B cell (primary cell): ENCODE results near the gene AMBRA1. TPM values are rescaled to one million over a fixed set of nuclear protein-coding genes. Genes with fewer than 3 reads are reported as not detected.
"Not testable (repeated sequence)": the region's sequence is repeated elsewhere in the genome, so short reads cannot be mapped to it uniquely, and the experiment has no call there.

Experiments
- ATAC-seq: fragments of 200-7000 bp; cut with Tn5 transposase; one replicate; pipeline ENCODE4 v1.10.0; 2021; ENCODE audit warnings: low read depth, mild to moderate bottlenecking, moderate number of reproducible peaks, moderate library complexity
- CTCF ChIA-PET: fragments of 350-600 bp; sonication (Branson Sonifier 250); formaldehyde crosslinking; loops from one replicate; lab custom pipeline; 2021; ENCODE audit warnings: antibody characterized with exemption, inconsistent platforms; lab: Charles Lee
- POLR2A ChIA-PET: fragments of 350-600 bp; sonication (Branson Sonifier 250); formaldehyde crosslinking; loops from one replicate; lab custom pipeline; 2021; ENCODE audit warnings: antibody characterized with exemption; lab: Charles Lee
- DNase-seq: peaks from one replicate; pipeline ENCODE4 v3.0.0; 2013
- H2AFZ ChIP-seq: 2 replicates; pipeline ENCODE4 v1.6.1; 2012; ENCODE audit warnings: mild to moderate bottlenecking, low read depth, low read length; ENCODE audit not compliant: insufficient read depth, poor library complexity, severe bottlenecking
- H3K27ac ChIP-seq, 2 donors: 1 replicate in 1 of 2; 2 replicates in 1 of 2; pipeline ENCODE4 v1.5.1; 2012 to 2013; ENCODE audit warnings: low read length in 2 of 2, mild to moderate bottlenecking in 2 of 2, moderate library complexity in 1 of 2
- H3K27me3 ChIP-seq, 4 experiments: fragments of 200-600 bp in 1 of 4; sonication (generic) in 1 of 4; replicated peaks in 1 of 4; 1 replicate in 2 of 4; 2 replicates in 2 of 4; pipeline versions ENCODE4 v1.6.1 to v1.7.0; 2013 to 2016; ENCODE audit warnings: low read length in 3 of 4, mild to moderate bottlenecking in 2 of 4, mixed read lengths in 1 of 4, moderate library complexity in 1 of 4; ENCODE audit not compliant: insufficient read depth in 4 of 4, control insufficient read depth in 3 of 4; ENCODE audit errors: control extremely low read depth in 1 of 4
- H3K36me3 ChIP-seq, 2 experiments: replicated peaks in 1 of 2; 1 replicate in 1 of 2; 2 replicates in 1 of 2; pipeline versions ENCODE4 v1.6.1 to v1.7.1; 2013; ENCODE audit warnings: low read length in 1 of 2; ENCODE audit not compliant: insufficient read depth in 2 of 2, control insufficient read depth in 1 of 2; ENCODE audit errors: control extremely low read depth in 1 of 2, extremely low read depth in 1 of 2
- H3K4me1 ChIP-seq, 2 donors: fragments of 200-600 bp in 1 of 2; sonication (generic) in 1 of 2; 1 replicate in 1 of 2; 2 replicates in 1 of 2; pipeline versions ENCODE4 v1.5.1 to v1.6.1; 2013 to 2017; ENCODE audit warnings: low read length in 2 of 2; ENCODE audit not compliant: control insufficient read depth in 2 of 2, insufficient read depth in 2 of 2
- H3K4me2 ChIP-seq: replicated peaks from 2 replicates; pipeline ENCODE3; 2012; ENCODE audit warnings: mild to moderate bottlenecking, low read depth, low read length; ENCODE audit not compliant: poor library complexity, severe bottlenecking
- H3K4me3 ChIP-seq, 5 experiments: fragments of 200-600 bp in 1 of 5; sonication (generic) in 1 of 5; 1 replicate in 3 of 5; 2 replicates in 2 of 5; pipeline versions ENCODE4 v1.5.1 to v1.7.0; 2011 to 2016; ENCODE audit warnings: low read length in 4 of 5, mild to moderate bottlenecking in 4 of 5, low read depth in 2 of 5, control low read depth in 1 of 5, moderate library complexity in 1 of 5; ENCODE audit not compliant: insufficient read depth in 1 of 5; ENCODE audit errors: control extremely low read depth in 1 of 5, extremely low read depth in 1 of 5
- H3K79me2 ChIP-seq: fragments of 200-600 bp; sonication (generic); one replicate; pipeline ENCODE4 v1.6.0; 2016; ENCODE audit warnings: low read length; ENCODE audit not compliant: control insufficient read depth, insufficient read depth
- H3K9ac ChIP-seq: fragments of 200-600 bp; sonication (generic); 2 replicates; pipeline ENCODE4 v1.6.1; 2017; ENCODE audit warnings: mild to moderate bottlenecking, low read length, moderate library complexity
- H3K9me3 ChIP-seq, 3 donors: one replicate each; pipeline versions ENCODE4 v1.6.1 to v1.7.1; 2013; ENCODE audit warnings: low read length in 2 of 3; ENCODE audit not compliant: control insufficient read depth in 2 of 3, insufficient read depth in 1 of 3; ENCODE audit errors: control extremely low read depth in 1 of 3
- H4K20me1 ChIP-seq: 2 replicates; pipeline ENCODE4 v1.6.0; 2012; ENCODE audit warnings: mild to moderate bottlenecking, low read length; ENCODE audit not compliant: insufficient read depth, control insufficient read depth, poor library complexity, severe bottlenecking
- H3K27ac Mint-ChIP-seq: one replicate; pipeline ENCODE4 v1.8.0; 2021; ENCODE audit warnings: mixed read lengths
- H3K27me3 Mint-ChIP-seq: one replicate; pipeline ENCODE4 v1.8.0; 2021; ENCODE audit warnings: mixed read lengths
- H3K4me1 Mint-ChIP-seq: one replicate; pipeline ENCODE4 v1.8.0; 2021; ENCODE audit warnings: mixed read lengths
- H3K4me3 Mint-ChIP-seq: one replicate; pipeline ENCODE4 v1.8.0; 2021; ENCODE audit warnings: mixed read lengths
- H3K9me3 Mint-ChIP-seq: one replicate; pipeline ENCODE4 v1.8.0; 2022; ENCODE audit warnings: mixed read lengths; ENCODE audit not compliant: insufficient read depth
- CTCF ChIP-seq: fragments of 200-600 bp; IDR thresholded peaks from one replicate; pipeline ENCODE4 v1.8.0; 2022; ENCODE audit warnings: antibody characterized with exemption, mild to moderate bottlenecking
- EZH2 ChIP-seq: IDR thresholded peaks from 2 replicates; pipeline ENCODE4 v1.6.1; 2012; ENCODE audit warnings: borderline replicate concordance, low read depth, mild to moderate bottlenecking, moderate library complexity, low read length; ENCODE audit not compliant: insufficient read depth, poor library complexity, severe bottlenecking
- WGBS: methylation state at CpG from one replicate; pipeline ENCODE4 v1.1.5; 2013; ENCODE audit warnings: missing lambda C conversion rate; ENCODE audit not compliant: insufficient coverage; 5-methylcytosine and 5-hydroxymethylcytosine counted together
- intact Hi-C: fragments of 100-400 bp; cut with micrococcal nuclease; formaldehyde crosslinking; loops from one replicate; pipeline ENCODE4 v1.10.0; 2022
- polyA plus RNA-seq: library from polyadenylated mRNA; depleted of rRNA; stranded (reverse); fragments of >200 nt; gene quantifications from 2 replicates; pipeline ENCODE4 v1.2.3, GENCODE V29; 2012
- total RNA-seq, 2 donors: library from RNA; stranded (reverse); fragments of 120-200 nt in 1 of 2; gene quantifications; 1 replicate in 1 of 2; 2 replicates in 1 of 2; pipeline versions ENCODE4 v1.2.3 to v1.2.4, GENCODE V29; 2013 to 2022

AMBRA1 gene
- total and polyA plus RNA-seq, 2 donors (not counting 1 experiment from before 2014, with no cell fraction given), result 13.8 to 36.1 TPM

DNA sequence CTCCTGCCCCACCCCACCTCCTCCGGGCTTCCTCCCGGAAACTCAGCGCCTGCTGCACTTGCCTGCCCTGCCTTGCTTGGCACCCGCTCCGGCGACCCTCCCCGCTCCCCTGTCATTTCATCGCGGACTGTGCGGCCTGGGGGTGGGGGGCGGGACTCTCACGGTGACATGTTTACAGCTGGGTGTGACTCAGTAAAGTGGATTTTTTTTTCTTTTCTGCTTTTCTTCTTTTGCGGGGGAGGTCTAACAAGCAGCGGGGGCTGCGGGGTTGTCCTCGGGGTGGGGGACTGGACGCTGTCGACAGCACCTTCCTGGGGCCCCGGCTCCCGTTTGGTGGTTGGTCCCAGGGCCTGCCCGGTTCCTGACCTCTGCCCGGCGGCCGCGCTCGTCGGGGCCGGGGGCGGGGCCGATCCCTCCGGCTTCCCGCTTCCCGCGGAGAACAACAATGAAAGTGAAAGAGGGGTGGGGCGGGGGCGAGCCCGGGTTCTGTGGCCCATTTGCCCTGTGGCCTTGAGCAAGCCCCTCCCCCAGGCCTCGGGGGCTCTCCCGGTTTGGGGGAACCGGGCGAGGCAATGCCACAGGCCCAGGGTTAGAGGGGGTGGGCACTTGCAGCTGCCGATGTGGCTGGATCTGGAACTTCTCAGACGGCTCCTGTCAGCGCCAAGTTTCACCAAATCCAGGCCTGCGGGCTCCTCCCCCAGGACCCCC, 213.3 kb downstream of the AMBRA1 start:
- Histone ChIP-seq H3K27ac (peak overlapping the region in 1 of 2 donors; percentile 43), H3K9me3 (peaks cover 0 to 22% (median 0%) of the 10 kb centered on the region in 3 donors), H3K4me2 (peak overlapping the region; percentile 100), H4K20me1 (no peaks in the 10 kb centered on the region), H3K4me3 (peak overlapping the region; percentile 34 to 84 (median 69)), H3K4me1 (peaks cover 14 to 15% of the 10 kb centered on the region in 2 donors), H3K27me3 (peaks cover 0 to 38% (median 20%) of the 10 kb centered on the region in 4 experiments), H3K36me3 (peaks cover 0 to 12% of the 10 kb centered on the region in 2 experiments), H3K79me2 (no peaks in the 10 kb centered on the region), H2AFZ (peak overlapping the region; percentile 79), H3K9ac (peak overlapping the region; percentile 80)
- H3K9me3 Mint-ChIP-seq, result no peaks in the 10 kb centered on the region
- peaks cover 12% of the 10 kb centered on the region for H3K4me1 Mint-ChIP-seq
- ATAC-seq (peak; percentile 61), DNase-seq (peak; percentile 65)
- POLR2A ChIA-PET, result no interaction called here
- CTCF ChIA-PET, result no interaction called here
- intact Hi-C loops, result loop anchor here (1.0 to 5.0 kb wide), 2 partner anchors 12 to 33 kb away; partner anchors contain the start of gene DGKZ
- TF ChIP-seq CTCF (no peak), EZH2 (no peak)
- H3K27me3 Mint-ChIP-seq, result peaks cover 24% of the 10 kb centered on the region
- 1% methylated on average over 27 of the region's 45 CpGs for WGBS
- H3K27ac Mint-ChIP-seq, result peak overlapping the region; percentile 56
- H3K4me3 Mint-ChIP-seq, result peak overlapping the region; percentile 85

DNA sequence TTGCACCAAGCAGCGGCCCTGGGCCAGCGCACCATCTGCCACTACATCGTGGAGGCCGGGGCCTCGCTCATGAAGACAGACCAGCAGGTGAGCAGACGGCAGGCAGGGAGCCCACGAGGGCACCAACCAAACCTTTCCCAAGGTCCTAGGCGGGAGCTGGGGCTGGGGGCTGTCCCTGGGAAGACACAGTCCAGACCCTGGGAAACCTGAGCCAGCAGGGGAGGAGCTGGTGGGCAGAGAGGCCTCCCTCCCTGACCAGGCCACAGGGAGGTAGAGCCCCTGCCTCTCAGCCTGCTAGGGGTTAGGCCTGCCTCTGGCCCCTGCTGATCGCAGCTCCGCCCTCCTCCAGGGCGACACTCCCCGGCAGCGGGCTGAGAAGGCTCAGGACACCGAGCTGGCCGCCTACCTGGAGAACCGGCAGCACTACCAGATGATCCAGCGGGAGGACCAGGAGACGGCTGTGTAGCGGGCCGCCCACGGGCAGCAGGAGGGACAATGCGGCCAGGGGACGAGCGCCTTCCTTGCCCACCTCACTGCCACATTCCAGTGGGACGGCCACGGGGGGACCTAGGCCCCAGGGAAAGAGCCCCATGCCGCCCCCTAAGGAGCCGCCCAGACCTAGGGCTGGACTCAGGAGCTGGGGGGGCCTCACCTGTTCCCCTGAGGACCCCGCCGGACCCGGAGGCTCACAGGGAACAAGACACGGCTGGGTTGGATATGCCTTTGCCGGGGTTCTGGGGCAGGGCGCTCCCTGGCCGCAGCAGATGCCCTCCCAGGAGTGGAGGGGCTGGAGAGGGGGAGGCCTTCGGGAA, 214.1 kb downstream of the AMBRA1 start:
- intact Hi-C loops, result loop anchor here (1.0 to 5.0 kb wide), 2 partner anchors 13 to 32 kb away; partner anchors contain the start of gene DGKZ
- H4K20me1 ChIP-seq, ATAC-seq: not testable (repeated sequence)

More for the DNA sequence above, 214.1 kb downstream of the AMBRA1 start:
- H3K9me3 Mint-ChIP-seq, POLR2A ChIA-PET, DNase-seq, H3K9ac ChIP-seq, H3K4me3 ChIP-seq, H3K79me2 ChIP-seq, H2AFZ ChIP-seq, H3K27ac ChIP-seq: not testable (repeated sequence)
- Mint-ChIP-seq H3K27me3 (peaks cover 17% of the 10 kb centered on the region), H3K4me3 (peak overlapping the region; percentile 67), H3K4me1 (peaks cover 12% of the 10 kb centered on the region), H3K27ac (peak overlapping the region; percentile 32)
- CTCF ChIA-PET, result interaction anchor here (1.5 kb wide), 1 partner anchor 12 kb away, joined by 7 read pairs; no protein-coding TSS in a partner anchor
- peaks cover 0 to 16% of the 10 kb centered on the region in 2 experiments for H3K36me3 ChIP-seq
- H3K4me1 ChIP-seq, result peaks cover 14 to 15% of the 10 kb centered on the region in 2 donors
- WGBS, result 85% methylated on average over 27 of the region's 36 CpGs
- peaks cover 0 to 30% (median 19%) of the 10 kb centered on the region in 4 experiments for H3K27me3 ChIP-seq
- peak overlapping the region; percentile 100 for H3K4me2 ChIP-seq
- H3K9me3 ChIP-seq, result peaks cover 0 to 16% (median 0%) of the 10 kb centered on the region in 3 donors
